SK-N-SH (cell line): Measurements from ENCODE around the gene NADSYN1. TPM values are rescaled to one million over a fixed set of nuclear protein-coding genes. Genes with fewer than 3 reads are reported as not detected.

Experiments used
- CTCF ChIA-PET: fragments of 300-600, 350-600 bp; formaldehyde crosslinking; extraction: SDS; loops from one replicate; lab custom pipeline; 2021; lab: Yijun Ruan, JAX
- POLR2A ChIA-PET: fragments of 350-600 bp; sonication (Branson Sonifier 250); formaldehyde crosslinking; extraction: SDS; loops from one replicate; lab custom pipeline; 2020; ENCODE audit warnings: antibody characterized with exemption, inconsistent platforms; lab: Yijun Ruan, JAX
- DNase-seq: peaks from one replicate; pipeline ENCODE4 v3.0.0; 2012
- H2AFZ ChIP-seq: fragments of 200-600 bp; sonication (generic); 2 replicates; pipeline ENCODE4 v1.8.1; 2016; ENCODE audit warnings: antibody characterized with exemption, mild to moderate bottlenecking, low read depth
- H3F3A ChIP-seq: fragments of 200-600 bp; sonication (generic); replicated peaks from 2 replicates; pipeline ENCODE3; 2016; ENCODE audit warnings: antibody characterized with exemption, mild to moderate bottlenecking; ENCODE audit not compliant: insufficient read depth
- H3K27ac ChIP-seq, 2 experiments: fragments of 200-500 bp in 1 of 2; fragments of 200-600 bp in 1 of 2; sonication (Bioruptor generic) in 1 of 2; sonication (generic), shearing (Covaris generic) in 1 of 2; 2 replicates each; pipeline versions ENCODE4 v1.5.1 to v1.6.1; 2014 to 2016; ENCODE audit warnings: low read depth in 2 of 2, inconsistent platforms in 1 of 2, low read length in 1 of 2, mild to moderate bottlenecking in 1 of 2, mixed read lengths in 1 of 2
- H3K27me3 ChIP-seq: fragments of 200-600 bp; sonication (generic), shearing (Covaris generic); 2 replicates; pipeline ENCODE4 v1.6.1; 2016; ENCODE audit warnings: mixed run types; ENCODE audit not compliant: insufficient read depth
- H3K36me3 ChIP-seq, 2 experiments: fragments of 200-500 bp in 1 of 2; fragments of 200-600 bp in 1 of 2; sonication (Bioruptor generic) in 1 of 2; sonication (generic) in 1 of 2; replicated peaks in 1 of 2; 2 replicates each; pipeline versions ENCODE3 to v1.5.1; 2014 to 2016; ENCODE audit warnings: low read length in 1 of 2, mild to moderate bottlenecking in 1 of 2; ENCODE audit not compliant: insufficient read depth in 2 of 2, control insufficient read depth in 1 of 2
- H3K4me1 ChIP-seq, 2 experiments: fragments of 200-500 bp in 1 of 2; fragments of 200-600 bp in 1 of 2; sonication (Bioruptor generic) in 1 of 2; sonication (generic), shearing (Covaris generic) in 1 of 2; 2 replicates each; pipeline versions ENCODE4 v1.5.1 to v1.6.1; 2014 to 2016; ENCODE audit warnings: low read depth in 1 of 2, low read length in 1 of 2, mixed run types in 1 of 2; ENCODE audit not compliant: insufficient read depth in 2 of 2, control insufficient read depth in 1 of 2
- H3K4me2 ChIP-seq: fragments of 200-600 bp; sonication (generic), shearing (Covaris generic); 2 replicates; pipeline ENCODE4 v1.6.1; 2017; ENCODE audit warnings: mixed run types
- H3K4me3 ChIP-seq, 2 experiments: fragments of 200-500 bp in 1 of 2; fragments of 200-600 bp in 1 of 2; sonication (Bioruptor generic) in 1 of 2; sonication (generic), shearing (Covaris generic) in 1 of 2; 2 replicates each; pipeline versions ENCODE4 v1.5.1 to v1.8.1; 2014 to 2016; ENCODE audit warnings: low read depth in 2 of 2, inconsistent platforms in 1 of 2, low read length in 1 of 2, mild to moderate bottlenecking in 1 of 2, mixed read lengths in 1 of 2, moderate library complexity in 1 of 2
- H3K79me2 ChIP-seq: fragments of 200-600 bp; sonication (generic); 2 replicates; pipeline ENCODE4 v1.8.1; 2017; ENCODE audit warnings: mild to moderate bottlenecking; ENCODE audit not compliant: insufficient read depth
- H3K9ac ChIP-seq: fragments of 200-600 bp; sonication (generic); 2 replicates; pipeline ENCODE4 v1.6.1; 2017; ENCODE audit warnings: mixed run types
- H3K9me2 ChIP-seq: fragments of 200-600 bp; sonication (generic); 2 replicates; pipeline ENCODE4 v1.6.1; 2017; ENCODE audit warnings: mixed run types
- H3K9me3 ChIP-seq: fragments of 200-600 bp; sonication (generic); 2 replicates; pipeline ENCODE4 v1.6.1; 2017; ENCODE audit warnings: mixed run types, mild to moderate bottlenecking, moderate library complexity
- H4K20me1 ChIP-seq: fragments of 200-600 bp; sonication (generic); 2 replicates; pipeline ENCODE4 v1.6.1; 2017; ENCODE audit warnings: mild to moderate bottlenecking, mixed run types; ENCODE audit not compliant: insufficient read depth
- CHD2 ChIP-seq: fragments of 150-350 bp; IDR thresholded peaks from 2 replicates; pipeline ENCODE4 v1.6.1; 2018; ENCODE audit warnings: low read length; ENCODE audit not compliant: partially characterized antibody
- CTCF ChIP-seq: fragments of 200-600 bp; sonication (generic); IDR thresholded peaks from 2 replicates; pipeline ENCODE4 v1.6.1; 2017; ENCODE audit warnings: antibody characterized with exemption, mild to moderate bottlenecking, moderate library complexity
- ELF1 ChIP-seq: IDR thresholded peaks from 2 replicates; pipeline ENCODE4 v1.4.0; 2012
- EZH2phosphoT487 ChIP-seq: fragments of 200-600 bp; sonication (generic); IDR thresholded peaks from 2 replicates; pipeline ENCODE4 v1.6.1; 2017; ENCODE audit warnings: low read depth, mixed run types, mild to moderate bottlenecking, antibody characterized with exemption, moderate library complexity, borderline replicate concordance
- FOXJ3 ChIP-seq: sonication (generic); formaldehyde crosslinking; IDR thresholded peaks from 2 replicates; pipeline ENCODE4 v1.5.1; 2020; ENCODE audit warnings: mild to moderate bottlenecking, missing genetic modification reagents
- GABPA ChIP-seq: IDR thresholded peaks from 2 replicates; pipeline ENCODE4 v1.4.0; 2012; ENCODE audit warnings: low read depth, mild to moderate bottlenecking
- IRF3 ChIP-seq: fragments of 150-350 bp; IDR thresholded peaks from 2 replicates; pipeline ENCODE4 v1.6.1; 2016; ENCODE audit warnings: mild to moderate bottlenecking, low read depth, low read length
- JUND ChIP-seq: IDR thresholded peaks from 2 replicates; pipeline ENCODE4 v1.4.0; 2012
- MAX ChIP-seq: IDR thresholded peaks from 2 replicates; pipeline ENCODE4 v1.4.0; 2012; ENCODE audit warnings: low read depth
- MEF2A ChIP-seq: IDR thresholded peaks from 2 replicates; pipeline ENCODE4 v1.4.0; 2012; ENCODE audit warnings: low read depth, borderline replicate concordance
- MXI1 ChIP-seq: IDR thresholded peaks from 2 replicates; pipeline ENCODE4 v1.6.1; 2012; ENCODE audit warnings: mild to moderate bottlenecking, low read depth, low read length, improper control_type of control experiment
- NRF1 ChIP-seq: IDR thresholded peaks from 2 replicates; pipeline ENCODE4 v1.6.1; 2012; ENCODE audit warnings: low read depth, mild to moderate bottlenecking, low read length
- PBX3 ChIP-seq: IDR thresholded peaks from 2 replicates; pipeline ENCODE4; 2012
- POLR2AphosphoS5 ChIP-seq: IDR thresholded peaks from 2 replicates; pipeline ENCODE4 v1.6.1; 2012; ENCODE audit warnings: low read depth, low read length
- RAD21 ChIP-seq: IDR thresholded peaks from 2 replicates; pipeline ENCODE4 v1.6.1; 2012; ENCODE audit warnings: mild to moderate bottlenecking, low read length
- RFX5 ChIP-seq: IDR thresholded peaks from 2 replicates; pipeline ENCODE4 v1.6.1; 2012; ENCODE audit warnings: mild to moderate bottlenecking, improper control_type of control experiment, low read length
- TCF12 ChIP-seq: IDR thresholded peaks from 2 replicates; pipeline ENCODE4 v1.4.0; 2012
- WGBS: methylation state at CpG from one replicate; pipeline ENCODE4 v1.1.6; 2017; ENCODE audit warnings: low lambda C conversion rate; 5-methylcytosine and 5-hydroxymethylcytosine counted together
- polyA plus RNA-seq, 3 experiments: library from polyadenylated mRNA; depleted of rRNA; stranded (reverse); fragments of >200 nt; gene quantifications; 2 replicates each; pipeline ENCODE4 v1.2.3, GENCODE V29; 2012

NADSYN1 gene
- polyA plus RNA-seq, 1 of the 3 experiments (the other 2 are of a cell fraction): 62.5 TPM

- no peaks in the 10 kb centered on the region for H3K9me3 ChIP-seq
- H3F3A ChIP-seq: no peaks in the 10 kb centered on the region
- H3K4me3 ChIP-seq: no peak overlapping the region
- H3K79me2 ChIP-seq: no peaks in the 10 kb centered on the region
- ChIA-PET POLR2A (no interaction called here), CTCF (interaction anchor here (1.0 kb wide), 1 partner anchor 10 kb away, joined by 3 read pairs; no protein-coding TSS in a partner anchor)
- no peaks in the 10 kb centered on the region for H3K36me3 ChIP-seq
- H3K27me3 ChIP-seq: no peaks in the 10 kb centered on the region
- H4K20me1 ChIP-seq: no peaks in the 10 kb centered on the region
- no peak for DNase-seq
- no peak overlapping the region for H3K4me2 ChIP-seq
- H2AFZ ChIP-seq: no peak overlapping the region
- no peak for TF ChIP-seq RAD21
- no peak for TF ChIP-seq GABPA
- TF ChIP-seq RFX5: no peak
- no peak for TF ChIP-seq TCF12
- no peak for TF ChIP-seq MAX
- TF ChIP-seq MXI1: no peak
- TF ChIP-seq EZH2phosphoT487: no peak
- no peak for TF ChIP-seq JUND
- TF ChIP-seq FOXJ3 (CRISPR knock-in tag): no peak
- no peak for TF ChIP-seq PBX3
- no peak for TF ChIP-seq CTCF
- TF ChIP-seq IRF3: no peak
- TF ChIP-seq NRF1: no peak
- no peak for TF ChIP-seq POLR2AphosphoS5
- no peak for TF ChIP-seq CHD2
- no peak overlapping the region for H3K27ac ChIP-seq
- no peaks in the 10 kb centered on the region for H3K9me2 ChIP-seq
- H3K9ac ChIP-seq: no peak overlapping the region
- WGBS: 51% methylated on average over 7 of the region's 7 CpGs
- no peaks in the 10 kb centered on the region; a peak in 1 of 4 replicates for H3K4me1 ChIP-seq
Observed at GRCh38 chr11:71410363-71410966, 42.5 kb upstream of the NADSYN1 start.

GRCh38 chr11:71414645-71415044, 38.4 kb upstream of the NADSYN1 start:
- Histone ChIP-seq H3K27ac (no peak overlapping the region), H3K9ac (no peak overlapping the region), H3F3A (no peaks in the 10 kb centered on the region), H3K9me2 (no peaks in the 10 kb centered on the region), H3K27me3 (no peaks in the 10 kb centered on the region), H3K9me3 (no peaks in the 10 kb centered on the region), H3K4me1 (no peaks in the 10 kb centered on the region), H4K20me1 (no peaks in the 10 kb centered on the region), H3K4me3 (no peak overlapping the region), H3K36me3 (no peaks in the 10 kb centered on the region), H2AFZ (no peak overlapping the region), H3K79me2 (no peaks in the 10 kb centered on the region), H3K4me2 (no peak overlapping the region)
- TF ChIP-seq ELF1: no peak
- TF ChIP-seq NRF1: no peak
- no peak for TF ChIP-seq MEF2A
- ChIA-PET CTCF (no interaction called here), POLR2A (no interaction called here)
- DNase-seq: no peak
